NCI-H2227 (cell line): ENCODE results near the gene APAF1.
A peak's percentile ranks its signal among the peaks of the same experiment; 100 is the strongest.

ENCODE experiments used
- DNase-seq: peaks from one replicate; lab custom pipeline; 2025; ENCODE audit not compliant: unreplicated experiment; lab: John Stamatoyannopoulos, UW

Gene APAF1

DNA sequence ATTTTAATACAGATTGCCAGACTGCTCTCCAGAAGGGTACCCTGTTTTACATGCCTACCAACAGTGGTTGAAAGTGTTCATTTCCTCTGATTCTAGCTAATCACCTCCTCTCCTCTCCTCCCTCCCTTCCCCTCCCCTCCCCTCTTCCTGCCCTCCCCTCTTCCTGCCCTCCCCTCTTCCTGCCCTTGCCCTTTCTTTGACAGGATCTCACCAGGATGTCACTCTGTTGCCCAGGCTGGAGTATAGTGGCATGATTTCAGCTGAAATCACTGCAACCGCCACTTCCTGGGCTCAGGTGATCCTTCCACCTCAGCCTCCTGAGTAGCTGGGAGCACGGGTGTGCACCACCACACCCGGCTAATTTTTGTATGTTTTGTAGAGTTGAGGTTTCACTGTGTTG is 24.7 kb downstream of the APAF1 start:
- DNase-seq = no peak

DNA sequence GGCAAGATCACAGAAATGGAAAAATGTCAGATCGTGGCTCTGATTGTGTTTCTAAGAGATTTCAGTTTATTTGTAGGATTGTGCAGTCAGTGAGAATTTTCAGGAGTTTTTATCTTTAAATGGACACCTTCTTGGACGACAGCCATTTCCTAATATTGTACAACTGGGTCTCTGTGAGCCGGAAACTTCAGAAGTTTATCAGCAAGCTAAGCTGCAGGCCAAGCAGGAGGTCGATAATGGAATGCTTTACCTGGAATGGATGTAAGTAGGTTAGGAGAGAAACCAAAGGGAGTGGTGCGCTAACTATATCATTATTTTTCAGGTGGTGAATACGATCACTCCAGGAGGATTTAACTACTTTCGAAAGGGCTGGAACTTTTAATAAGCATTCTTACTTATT is 26.4 kb downstream of the APAF1 start:
- DNase-seq = no peak

DNA sequence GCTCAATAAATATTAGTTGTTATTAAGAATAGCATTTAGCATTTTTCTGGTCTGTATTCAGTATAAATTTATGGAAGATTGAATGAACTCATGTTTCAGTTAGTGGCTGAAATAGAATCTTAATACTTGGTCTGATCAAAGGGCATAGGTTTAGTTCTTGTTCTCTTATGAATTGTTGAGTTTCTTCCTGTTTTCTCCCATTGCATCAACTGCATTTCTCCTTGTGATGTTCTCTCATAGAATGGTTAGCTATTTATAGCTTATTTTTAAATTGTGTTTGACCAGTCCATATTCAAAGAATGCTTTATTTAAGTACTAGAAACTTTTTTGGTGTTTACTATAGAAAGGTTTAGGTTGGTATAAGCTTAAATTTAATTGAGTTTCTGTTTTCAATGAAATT is 29.8 kb downstream of the APAF1 start:
- DNase-seq = no peak

DNA sequence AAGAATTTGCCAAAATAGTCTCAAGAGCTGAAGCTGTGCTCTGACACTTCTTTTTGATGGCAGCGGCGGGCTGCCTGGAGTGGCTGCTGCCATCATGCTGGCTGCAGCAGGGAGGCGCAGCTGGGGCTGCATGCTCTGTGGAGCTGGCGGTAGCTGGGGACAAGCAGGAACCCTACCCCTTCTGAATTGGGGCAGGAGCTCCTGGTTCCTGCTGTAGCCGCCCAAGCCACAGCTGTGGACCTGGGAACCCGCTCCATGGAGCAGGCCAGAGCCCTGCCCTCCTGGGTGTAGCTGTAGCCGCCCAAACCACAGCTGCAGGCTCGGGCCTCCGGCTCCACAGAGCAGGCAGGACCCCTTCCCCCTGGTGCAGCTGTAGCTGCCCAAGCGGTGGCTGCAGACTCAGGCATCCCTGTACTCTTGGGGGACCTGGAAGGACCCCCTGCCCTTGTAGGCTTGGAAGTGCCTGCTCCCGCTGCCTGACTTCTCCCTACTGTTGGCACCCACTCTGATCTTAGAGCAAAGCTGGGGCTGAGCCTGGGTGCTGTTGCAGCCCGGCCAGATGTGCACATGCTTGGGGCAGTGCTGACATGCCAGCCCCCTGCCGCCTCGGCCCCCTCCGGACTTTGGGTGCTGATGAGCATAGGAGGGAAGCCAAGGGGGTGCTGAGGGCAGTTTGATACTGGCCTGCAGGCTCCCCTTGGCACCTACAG is 33.3 kb downstream of the APAF1 start:
- DNase-seq = no peak

DNA sequence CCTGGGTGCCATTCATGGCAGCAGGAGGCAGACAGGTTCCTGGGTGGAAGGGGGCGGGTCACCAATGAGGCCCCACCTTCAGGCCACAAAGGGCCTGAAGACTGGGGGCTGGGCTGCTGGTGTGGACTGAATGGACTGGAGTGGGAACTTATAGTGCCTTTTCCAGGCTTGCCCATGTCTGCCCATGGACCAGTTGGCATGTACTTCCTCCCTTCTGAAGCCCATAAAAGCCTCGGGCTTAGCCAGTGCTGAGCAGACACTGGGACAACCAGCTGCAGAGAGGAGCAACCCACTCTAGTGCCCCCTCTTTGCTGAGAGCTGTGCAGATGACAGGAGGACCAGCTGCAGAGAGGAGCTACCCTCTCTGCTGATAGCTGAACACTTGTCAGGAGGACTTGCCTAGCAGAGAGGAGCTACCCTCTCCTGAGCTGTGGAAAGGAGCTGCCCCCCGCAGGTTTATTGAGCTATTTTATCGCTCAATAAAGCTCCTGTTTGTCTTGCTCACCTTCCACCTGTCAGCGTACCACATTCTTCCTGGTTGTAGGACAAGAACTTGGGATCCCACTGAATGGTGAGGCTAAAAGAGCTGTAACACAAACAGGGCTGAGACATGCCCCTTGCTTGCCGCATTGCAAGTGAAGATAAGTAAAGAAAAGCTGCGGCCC is 34.0 kb downstream of the APAF1 start:
- no peak for DNase-seq

DNA sequence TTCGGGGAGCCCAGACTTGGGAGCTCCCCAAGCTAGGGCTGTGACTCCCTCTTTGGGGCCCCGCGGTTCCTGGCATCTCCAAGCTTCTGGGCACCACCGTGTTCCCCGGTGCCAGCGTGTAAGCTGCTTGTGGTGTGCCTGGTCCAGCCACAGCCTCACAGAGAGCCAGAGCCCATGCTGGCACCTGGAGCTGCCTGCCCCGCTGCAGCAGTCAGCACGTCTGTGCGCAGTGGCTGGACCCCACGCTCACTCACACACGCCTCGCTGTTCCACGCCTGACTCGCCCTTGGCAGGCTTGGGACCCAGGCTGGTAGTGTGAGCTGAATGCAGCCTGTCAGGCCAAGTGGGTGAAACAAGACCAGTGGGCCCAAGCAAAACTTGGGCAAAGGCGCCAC is 34.5 kb downstream of the APAF1 start:
- DNase-seq = no peak

DNA sequence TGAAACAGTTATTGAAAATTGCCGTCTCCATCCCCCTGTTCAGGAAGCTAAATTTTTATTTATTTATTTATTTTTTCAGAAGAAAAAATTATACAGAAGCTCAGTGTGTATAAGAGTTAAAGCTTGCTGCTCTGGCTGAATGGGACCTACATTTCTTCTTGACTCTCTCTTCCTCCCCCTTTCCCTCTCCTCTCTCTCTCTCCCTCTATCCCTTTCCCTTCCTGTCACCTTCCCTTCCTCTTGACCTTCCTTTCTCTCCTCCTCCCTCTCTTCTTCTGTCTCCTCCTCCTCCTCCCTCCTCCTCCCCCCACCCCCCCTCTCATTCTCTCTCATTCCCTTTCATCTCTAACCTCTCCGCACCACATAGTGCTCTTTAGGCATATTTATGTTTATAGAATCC is 39.1 kb downstream of the APAF1 start:
- DNase-seq = no peak

DNA sequence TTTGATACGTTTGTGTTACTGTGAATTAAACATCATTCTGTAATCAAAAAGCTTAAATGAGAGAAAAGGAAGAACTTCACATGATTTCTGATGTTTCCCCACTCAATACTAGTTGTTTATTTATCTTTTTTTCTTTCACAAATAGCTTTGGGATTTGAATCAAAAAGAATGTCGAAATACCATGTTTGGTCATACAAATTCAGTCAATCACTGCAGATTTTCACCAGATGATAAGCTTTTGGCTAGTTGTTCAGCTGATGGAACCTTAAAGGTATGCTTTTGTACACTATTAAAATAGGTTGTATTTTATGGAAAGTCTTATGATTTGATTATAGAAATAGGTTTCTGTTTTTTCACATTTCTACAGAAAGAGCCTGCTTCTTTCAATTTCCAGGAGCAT is 41.5 kb downstream of the APAF1 start:
- DNase-seq = no peak

DNA sequence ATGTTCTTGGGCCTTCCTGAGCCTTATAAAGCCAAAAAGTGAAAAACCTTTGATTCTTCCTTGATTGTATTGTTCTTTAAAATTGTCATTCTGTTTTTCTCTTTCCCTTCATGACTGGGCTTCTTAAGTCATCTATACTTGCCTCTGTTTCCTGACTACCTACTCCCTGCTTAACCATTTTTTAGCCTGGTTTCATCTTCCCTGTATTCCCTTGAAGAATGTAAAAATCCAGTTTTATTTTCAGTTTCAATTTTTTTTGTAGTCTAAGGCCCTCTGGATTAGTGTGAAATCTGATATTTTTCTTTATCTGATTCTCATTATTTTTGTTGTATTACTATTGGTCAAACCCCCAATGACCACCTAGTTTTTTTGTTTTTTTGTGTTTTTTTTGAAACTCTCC is 46.3 kb downstream of the APAF1 start:
- DNase-seq = no peak

DNA sequence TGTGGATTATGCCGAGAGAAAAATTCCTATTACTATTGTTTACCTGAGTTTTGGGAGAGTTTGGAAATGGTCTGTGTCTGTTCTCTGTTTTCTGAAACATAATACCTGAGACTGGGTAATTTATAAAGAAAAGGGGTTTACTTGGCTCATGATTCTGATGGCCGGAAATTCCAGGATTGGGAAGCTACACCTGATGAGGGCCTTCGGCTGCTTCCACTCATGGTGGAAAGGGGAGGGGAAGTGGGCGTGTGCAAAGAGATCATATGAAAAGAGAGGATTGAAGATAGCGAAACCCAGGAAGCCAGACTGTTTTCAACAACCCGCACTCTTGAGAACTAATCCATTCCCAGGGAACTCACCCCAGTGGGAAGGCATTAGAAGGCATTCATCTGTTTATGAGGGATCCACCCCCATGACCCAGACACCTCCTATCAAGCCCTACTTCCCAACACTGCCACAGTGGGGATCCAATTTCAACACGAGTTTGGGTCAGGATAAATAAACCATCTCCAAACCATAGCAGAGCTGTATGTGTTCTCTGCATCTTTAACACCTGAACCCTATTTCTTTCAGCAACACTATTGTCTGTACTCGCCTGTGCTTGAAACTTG is 51.1 kb downstream of the APAF1 start:
- DNase-seq = peak; percentile 74

DNA sequence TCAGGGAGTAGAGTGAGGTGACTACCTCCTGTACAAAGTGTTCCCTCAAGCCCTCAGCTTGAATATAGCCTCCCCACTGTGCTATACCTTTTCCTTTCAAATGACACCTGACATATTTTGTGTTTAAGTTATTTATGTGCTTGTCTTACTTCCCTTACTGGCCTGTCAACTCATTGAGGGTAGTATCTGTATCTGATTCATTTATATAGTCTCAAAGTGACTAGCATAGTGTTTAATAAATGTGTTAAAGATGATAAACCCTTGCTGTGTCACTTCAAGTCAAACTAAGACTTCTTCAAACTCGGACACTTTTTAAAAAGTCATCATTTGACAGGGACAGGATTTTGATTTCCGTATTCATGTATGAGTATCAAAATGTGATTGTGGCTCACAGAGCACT is 52.1 kb downstream of the APAF1 start:
- no peak for DNase-seq

DNA sequence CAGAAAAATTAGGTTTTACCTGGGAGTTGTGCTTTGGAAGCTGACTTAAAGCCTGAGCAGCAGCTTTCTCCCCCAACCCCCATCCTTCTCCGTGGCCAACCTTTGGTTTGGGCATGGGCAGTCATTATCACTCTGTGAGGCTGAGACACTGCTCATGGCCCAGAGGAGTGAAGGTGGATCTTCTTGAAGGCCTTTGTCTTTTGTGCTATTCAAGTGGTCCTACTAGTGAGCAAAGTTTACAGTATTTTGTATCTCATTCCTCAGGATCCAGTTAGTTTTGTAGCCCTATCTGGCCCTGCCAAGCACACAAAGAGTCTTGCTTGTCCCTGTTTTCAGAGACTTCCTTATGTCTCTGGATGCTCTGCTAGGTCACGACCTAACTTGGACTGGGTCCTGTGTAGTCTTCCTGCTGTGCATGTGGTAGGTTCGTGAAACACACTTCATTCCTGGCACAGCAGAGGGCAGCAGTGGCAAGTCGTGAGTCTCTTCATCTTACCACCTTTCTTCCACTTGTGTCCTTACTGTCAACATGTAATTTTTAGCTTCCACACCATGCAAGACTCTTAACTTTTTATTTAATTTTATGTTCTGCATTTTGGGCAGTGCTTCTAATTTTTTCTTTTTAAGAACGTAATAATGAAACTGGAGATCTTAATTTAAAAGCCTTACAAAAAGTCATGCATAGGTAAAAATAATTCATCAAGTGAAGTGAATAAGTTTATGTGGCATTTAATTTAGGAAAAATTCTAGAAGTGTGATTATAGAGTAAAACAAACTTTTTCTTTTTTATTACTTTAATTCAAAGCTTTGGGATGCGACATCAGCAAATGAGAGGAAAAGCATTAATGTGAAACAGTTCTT is 53.7 kb downstream of the APAF1 start:
- peak; percentile 32 for DNase-seq

DNA sequence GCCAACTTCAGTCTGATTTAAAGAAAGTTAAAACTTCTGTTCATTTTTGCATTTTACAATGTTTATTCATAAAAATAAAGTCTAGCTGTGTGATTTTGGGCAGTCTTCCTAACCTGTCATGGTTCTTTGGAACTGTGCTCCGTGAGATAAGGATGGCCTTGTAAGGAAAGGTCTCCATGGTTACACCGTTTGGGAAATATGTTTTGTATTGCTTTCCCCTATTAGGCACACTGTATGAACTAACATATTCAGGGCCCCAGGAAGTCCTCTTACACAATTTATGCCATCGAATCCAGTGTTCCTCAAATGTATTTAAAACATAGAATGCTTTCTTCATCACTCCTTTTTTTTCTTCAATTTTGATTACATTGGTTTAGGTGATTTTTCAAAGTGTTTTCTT is 54.5 kb downstream of the APAF1 start:
- DNase-seq = no peak

DNA sequence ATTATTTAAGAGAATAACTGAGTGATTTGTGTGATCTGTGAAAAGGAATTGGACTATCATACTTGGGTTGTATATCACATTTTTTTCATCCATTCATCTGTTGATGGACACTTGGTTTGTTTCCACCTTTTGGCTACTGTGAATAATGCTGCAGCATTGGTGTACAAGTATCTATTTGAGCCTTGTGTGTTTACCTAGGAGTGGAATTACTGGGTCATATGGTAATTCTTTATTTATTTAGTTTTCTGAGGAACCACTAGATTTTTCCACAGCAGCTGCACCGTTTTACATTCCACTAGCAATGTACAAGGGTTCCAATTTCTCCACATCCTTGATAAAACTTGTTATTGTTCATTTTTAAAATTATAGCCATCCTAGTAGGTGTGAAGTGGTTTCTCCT is 56.1 kb downstream of the APAF1 start:
- no peak for DNase-seq

DNA sequence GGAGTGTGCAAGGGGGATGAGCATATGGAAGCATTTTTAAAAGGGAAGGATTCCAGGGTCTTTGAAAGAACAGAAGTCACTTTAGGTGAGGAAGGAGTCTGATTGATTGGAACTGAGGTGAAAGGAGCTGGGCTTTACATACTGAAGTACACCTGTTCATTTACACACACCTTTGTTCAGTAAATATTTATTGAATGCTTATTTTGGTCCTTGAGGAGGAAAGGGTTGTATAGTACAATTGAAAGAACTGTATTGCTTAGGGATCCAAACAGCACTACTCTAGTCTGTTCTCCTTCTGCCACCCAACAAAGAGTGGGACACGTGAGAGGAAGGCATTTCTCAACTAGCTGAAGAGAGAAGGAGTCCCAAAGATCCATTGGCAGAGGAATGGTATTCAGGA is 63.9 kb downstream of the APAF1 start:
- DNase-seq = no peak

DNA sequence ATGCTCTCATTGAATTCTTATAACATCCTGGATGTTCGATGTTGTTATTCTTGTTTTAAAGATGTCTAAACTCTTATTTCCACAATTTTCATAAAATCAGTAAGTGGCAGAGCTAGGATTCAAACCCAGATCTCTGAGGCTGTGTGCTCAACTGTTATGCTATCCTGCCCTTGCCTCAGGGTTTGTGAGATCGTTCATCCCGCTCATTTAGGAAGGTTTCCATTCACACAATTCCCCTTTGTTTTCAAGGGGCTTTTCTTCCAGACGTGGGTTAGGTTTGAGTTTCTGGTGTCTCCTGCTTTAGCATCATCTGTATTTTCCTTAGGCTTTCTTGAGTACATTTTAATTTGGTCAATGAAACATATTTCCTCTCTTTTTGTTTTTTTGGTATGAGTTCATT is 69.3 kb downstream of the APAF1 start:
- no peak for DNase-seq

DNA sequence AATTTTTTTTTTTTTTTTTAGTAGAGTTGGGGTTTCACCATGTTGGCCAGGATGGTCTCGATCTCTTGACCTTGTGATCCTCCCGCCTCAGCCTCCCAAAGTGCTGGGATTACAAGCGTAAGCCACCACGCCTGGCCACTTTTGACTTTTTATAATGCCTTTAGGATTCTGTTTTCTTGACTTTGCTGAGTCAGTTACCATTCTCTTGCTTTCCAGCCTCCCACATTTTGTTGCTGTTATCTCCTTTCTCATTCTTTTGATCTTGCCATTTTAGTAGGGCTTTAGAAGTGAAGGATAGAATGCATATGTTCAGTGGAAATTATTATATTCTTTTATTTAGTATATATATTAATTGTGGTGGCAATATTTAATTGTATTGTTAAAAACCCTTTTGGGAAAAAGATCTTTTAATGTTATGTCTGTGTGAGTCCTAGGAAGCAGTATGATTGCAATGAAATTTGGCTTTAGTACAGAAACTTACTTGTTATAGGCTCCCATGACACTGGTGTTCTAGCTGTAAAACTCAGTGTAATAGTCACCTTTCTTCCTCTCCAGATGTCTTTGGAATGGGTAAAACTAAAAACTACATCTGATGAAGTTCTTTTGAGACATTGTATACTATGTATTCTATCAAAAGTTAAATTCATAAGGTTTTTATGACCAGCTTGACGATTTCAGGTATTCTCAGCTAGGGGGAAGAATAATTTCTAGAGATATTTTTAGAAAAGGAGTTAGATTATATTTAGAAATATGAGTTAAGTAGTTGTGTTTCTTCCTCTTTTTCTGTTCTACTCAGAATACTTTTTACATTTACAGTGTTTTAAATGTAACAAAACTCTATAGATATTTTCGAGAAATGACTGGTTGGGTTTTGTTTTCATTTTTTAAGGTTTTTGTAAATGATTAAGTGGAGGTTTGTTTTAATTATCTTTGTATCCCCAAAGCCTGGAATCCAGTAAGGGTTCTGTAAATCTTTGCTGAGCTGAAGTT is 74.7 kb downstream of the APAF1 start:
- no peak for DNase-seq

DNA sequence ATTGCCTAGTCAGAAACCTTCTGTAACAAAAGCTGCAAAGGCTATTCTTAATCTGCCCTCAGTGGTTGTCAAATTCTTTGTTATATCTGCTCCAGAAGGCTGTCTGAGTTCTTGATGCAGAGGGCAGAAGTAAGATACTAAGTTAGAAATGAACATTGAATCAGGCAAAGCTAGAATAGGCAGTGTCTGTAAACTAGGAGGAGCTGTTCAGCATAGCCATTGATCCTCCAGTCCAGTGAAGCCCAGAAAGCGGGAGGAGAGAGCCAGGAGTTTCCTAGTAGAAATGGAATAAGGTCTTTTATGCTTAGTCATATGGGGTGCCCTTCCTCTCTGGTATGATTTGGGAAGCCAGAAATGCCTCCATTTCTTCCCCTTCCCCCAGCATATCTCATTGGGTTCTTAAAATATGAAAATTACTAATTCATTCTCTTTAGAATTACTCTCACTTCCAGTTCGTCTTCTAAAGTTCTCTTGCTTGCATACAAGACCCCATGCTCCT is 76.2 kb downstream of the APAF1 start:
- no peak for DNase-seq

DNA sequence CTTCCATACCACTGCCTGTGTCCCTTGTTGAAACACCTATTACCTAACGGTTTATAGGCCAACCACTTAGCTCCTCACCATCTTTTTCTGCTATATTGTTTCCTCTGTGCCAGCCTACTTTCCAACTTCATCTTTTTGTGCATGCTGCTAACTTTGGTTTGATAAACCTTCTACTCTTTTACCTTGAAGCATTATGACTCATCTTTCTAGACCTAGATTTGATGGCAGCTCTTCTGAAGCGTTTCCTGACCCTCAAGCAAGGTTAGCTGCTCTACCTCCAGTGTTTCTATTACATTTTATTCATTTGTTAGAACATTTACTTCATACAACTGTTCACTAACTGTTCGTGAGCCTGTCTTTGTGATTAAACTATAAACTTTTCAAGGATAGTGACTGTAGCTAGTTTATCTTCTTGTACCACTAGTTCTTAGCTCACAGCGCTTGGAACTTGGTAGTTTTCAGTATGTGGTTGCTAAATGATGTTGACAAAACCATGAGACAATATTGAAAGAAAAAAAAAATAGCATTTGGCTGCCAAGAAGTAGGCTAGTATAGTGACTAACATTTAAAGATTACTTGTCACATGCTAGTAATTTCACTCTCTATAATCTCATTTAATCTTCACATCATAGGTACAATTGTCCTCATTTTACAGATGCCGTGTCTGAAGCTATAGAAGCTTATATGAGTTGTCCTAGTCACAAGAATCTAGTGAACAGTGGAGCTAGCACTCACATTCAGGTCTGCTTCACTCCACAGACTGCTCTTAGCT is 79.5 kb downstream of the APAF1 start:
- DNase-seq = no peak
